ENCODE data around the gene TMEM39A. TPM values are rescaled to one million over a fixed set of nuclear protein-coding genes. Genes with fewer than 3 reads are reported as not detected.

The TMEM39A gene
- total RNA-seq, 1 experiment from 2014 or later, result 87.1 TPM

DNA sequence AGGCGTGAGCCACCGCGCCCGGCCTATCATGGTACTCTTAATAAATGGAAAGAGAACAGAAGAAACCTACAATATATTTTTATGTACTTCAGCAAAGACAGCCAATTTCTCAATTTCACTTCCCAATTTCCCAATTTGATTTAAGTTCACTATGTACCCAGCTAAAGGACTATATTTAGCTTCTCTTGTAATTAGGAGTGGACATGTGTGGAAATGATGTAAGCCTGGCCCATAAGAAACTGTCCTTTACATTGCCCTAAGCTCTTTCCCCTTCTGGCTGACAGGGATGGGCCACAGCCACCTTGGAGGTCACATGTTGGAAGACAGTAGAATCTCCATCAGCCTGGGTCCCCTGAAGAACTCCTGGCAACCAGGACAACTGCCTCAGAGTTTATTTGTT, 6.2 kb downstream of the TMEM39A start:
- no peak for DNase-seq (ENCODE audit: unreplicated experiment)
- H3K36me3 Mint-ChIP-seq (ENCODE audit: insufficient read depth, unreplicated experiment), result peaks cover 87% of the 10 kb centered on the region
- H3K27me3 Mint-ChIP-seq (ENCODE audit: insufficient read depth, unreplicated experiment), result no peaks in the 10 kb centered on the region
- intact Hi-C loops (cut with micrococcal nuclease), result no loop called here
- ChIA-PET POLR2A (no interaction called here), CTCF (no interaction called here)
- no peak overlapping the region for H3K4me3 Mint-ChIP-seq (ENCODE audit: unreplicated experiment)
- BruUV-seq (replicated peaks), result no TSS peak
- no peaks in the 10 kb centered on the region for H3K9me3 Mint-ChIP-seq (ENCODE audit: unreplicated experiment)
- H3K27ac Mint-ChIP-seq (ENCODE audit: low read depth, unreplicated experiment), result no peak overlapping the region
- peaks cover 25% of the 10 kb centered on the region for H3K4me1 Mint-ChIP-seq (ENCODE audit: insufficient read depth, unreplicated experiment)
- TF ChIP-seq, protein P1, sequence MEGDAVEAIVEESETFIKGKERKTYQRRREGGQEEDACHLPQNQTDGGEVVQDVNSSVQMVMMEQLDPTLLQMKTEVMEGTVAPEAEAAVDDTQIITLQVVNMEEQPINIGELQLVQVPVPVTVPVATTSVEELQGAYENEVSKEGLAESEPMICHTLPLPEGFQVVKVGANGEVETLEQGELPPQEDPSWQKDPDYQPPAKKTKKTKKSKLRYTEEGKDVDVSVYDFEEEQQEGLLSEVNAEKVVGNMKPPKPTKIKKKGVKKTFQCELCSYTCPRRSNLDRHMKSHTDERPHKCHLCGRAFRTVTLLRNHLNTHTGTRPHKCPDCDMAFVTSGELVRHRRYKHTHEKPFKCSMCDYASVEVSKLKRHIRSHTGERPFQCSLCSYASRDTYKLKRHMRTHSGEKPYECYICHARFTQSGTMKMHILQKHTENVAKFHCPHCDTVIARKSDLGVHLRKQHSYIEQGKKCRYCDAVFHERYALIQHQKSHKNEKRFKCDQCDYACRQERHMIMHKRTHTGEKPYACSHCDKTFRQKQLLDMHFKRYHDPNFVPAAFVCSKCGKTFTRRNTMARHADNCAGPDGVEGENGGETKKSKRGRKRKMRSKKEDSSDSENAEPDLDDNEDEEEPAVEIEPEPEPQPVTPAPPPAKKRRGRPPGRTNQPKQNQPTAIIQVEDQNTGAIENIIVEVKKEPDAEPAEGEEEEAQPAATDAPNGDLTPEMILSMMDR (IDR thresholded peaks at IDR 0.05; ENCODE audit: unreplicated experiment), result no peak

DNA sequence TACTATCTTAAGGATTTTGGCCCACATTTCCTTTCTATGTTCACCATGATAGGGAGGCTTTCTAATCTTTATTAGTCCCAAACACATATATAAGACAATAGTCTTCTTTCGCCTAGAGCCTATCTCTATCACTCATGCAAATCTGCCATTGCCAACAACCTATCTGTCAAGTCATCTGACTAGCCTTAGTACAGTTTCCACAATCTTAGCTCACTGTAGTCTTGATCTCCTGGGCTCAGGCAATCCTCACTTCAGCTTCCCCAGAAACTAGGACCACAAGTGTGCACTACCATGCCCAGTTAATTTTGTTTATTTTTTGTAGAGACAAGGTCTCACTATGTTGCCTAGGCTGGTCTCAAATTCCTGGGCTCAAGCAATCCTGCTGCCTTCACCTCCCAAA, 6.9 kb downstream of the TMEM39A start:
- Mint-ChIP-seq H3K9me3 (ENCODE audit: unreplicated experiment) (no peaks in the 10 kb centered on the region), H3K36me3 (ENCODE audit: insufficient read depth, unreplicated experiment) (peaks cover 88% of the 10 kb centered on the region), H3K4me3 (ENCODE audit: unreplicated experiment) (no peak overlapping the region), H3K27me3 (ENCODE audit: insufficient read depth, unreplicated experiment) (no peaks in the 10 kb centered on the region), H3K4me1 (ENCODE audit: insufficient read depth, unreplicated experiment) (peaks cover 19% of the 10 kb centered on the region), H3K27ac (ENCODE audit: low read depth, unreplicated experiment) (no peak overlapping the region)
- POLR2A ChIA-PET, result no interaction called here
- no TSS peak for BruUV-seq (replicated peaks)
- DNase-seq (ENCODE audit: unreplicated experiment), result no peak
- intact Hi-C loops (cut with micrococcal nuclease), result no loop called here
- TF ChIP-seq, protein P1 (IDR thresholded peaks at IDR 0.05; ENCODE audit: unreplicated experiment), result no peak
- CTCF ChIA-PET, result interaction anchor here (1.6 kb wide), 1 partner anchor 13 kb away, joined by 3 read pairs; no protein-coding TSS in a partner anchor

DNA sequence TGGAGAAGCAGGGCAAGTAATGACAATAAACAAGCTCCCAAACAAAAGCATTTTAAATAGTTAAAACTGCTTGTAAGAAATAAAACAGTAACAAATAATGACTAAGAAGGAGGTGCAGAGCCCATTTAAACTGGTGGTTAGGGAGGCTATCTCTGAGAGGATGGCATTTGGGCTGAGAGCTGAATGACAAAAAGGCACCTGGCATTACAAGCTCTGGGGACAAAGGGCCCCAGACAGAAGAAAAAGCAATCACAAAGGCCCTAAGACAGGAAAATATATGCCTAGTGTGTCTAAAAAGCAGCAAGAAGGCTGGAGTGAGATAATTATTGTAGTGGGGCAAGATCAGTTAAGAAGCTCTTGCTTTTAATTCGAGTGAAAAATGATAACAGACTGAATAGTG, 9.6 kb downstream of the TMEM39A start:
- H3K9me3 Mint-ChIP-seq (ENCODE audit: unreplicated experiment), result no peaks in the 10 kb centered on the region
- TF ChIP-seq, protein P1 (IDR thresholded peaks at IDR 0.05; ENCODE audit: unreplicated experiment), result no peak
- no TSS peak for BruUV-seq (replicated peaks)
- no peak overlapping the region for H3K4me3 Mint-ChIP-seq (ENCODE audit: unreplicated experiment)
- H3K27ac Mint-ChIP-seq (ENCODE audit: low read depth, unreplicated experiment), result no peak overlapping the region
- CTCF ChIA-PET, result interaction anchor here (0.7 to 1.2 kb wide), 4 partner anchors 9 to 228 kb away, joined by 3 to 5 read pairs (median 4); no protein-coding TSS in a partner anchor
- POLR2A ChIA-PET, result interaction anchor here (0.6 to 3.9 kb wide), 4 partner anchors 10 to 223 kb away, joined by 3 to 21 read pairs (median 4); partner anchors contain the start of gene TMEM39A
- intact Hi-C loops (cut with micrococcal nuclease), result no loop called here
- H3K4me1 Mint-ChIP-seq (ENCODE audit: insufficient read depth, unreplicated experiment), result peaks cover 14% of the 10 kb centered on the region
- H3K27me3 Mint-ChIP-seq (ENCODE audit: insufficient read depth, unreplicated experiment), result no peaks in the 10 kb centered on the region
- no peak for DNase-seq (ENCODE audit: unreplicated experiment)
- H3K36me3 Mint-ChIP-seq (ENCODE audit: insufficient read depth, unreplicated experiment), result peaks cover 88% of the 10 kb centered on the region

DNA sequence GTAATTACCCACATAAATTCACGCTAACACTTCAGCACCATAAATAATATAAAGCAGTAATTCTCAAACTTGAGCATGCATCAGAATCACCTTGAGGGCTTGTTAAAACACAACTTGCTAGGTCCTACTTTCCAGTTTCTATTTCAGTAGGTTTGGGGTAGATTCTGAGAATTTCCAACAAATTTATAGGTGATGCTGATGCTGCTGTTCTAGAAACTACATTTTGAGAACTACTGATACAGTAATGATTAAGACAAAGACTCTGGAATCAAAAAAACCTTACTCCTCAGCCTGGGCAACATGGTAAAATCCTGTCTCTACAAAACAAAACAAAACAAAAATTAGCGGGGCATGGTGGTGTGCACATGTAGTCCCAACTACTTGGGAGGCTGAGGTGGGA, 18.8 kb downstream of the TMEM39A start:
- H3K27me3 Mint-ChIP-seq (ENCODE audit: insufficient read depth, unreplicated experiment), result no peaks in the 10 kb centered on the region
- no peak for DNase-seq (ENCODE audit: unreplicated experiment)
- no peak overlapping the region for H3K4me3 Mint-ChIP-seq (ENCODE audit: unreplicated experiment)
- no TSS peak for BruUV-seq (replicated peaks)
- TF ChIP-seq, protein P1 (IDR thresholded peaks at IDR 0.05; ENCODE audit: unreplicated experiment), result no peak
- ChIA-PET POLR2A (interaction anchor here (0.6 kb wide), 1 partner anchor 204 kb away, joined by 4 read pairs; the partner anchor contains the start of gene B4GALT4), CTCF (no interaction called here)
- intact Hi-C loops (cut with micrococcal nuclease), result no loop called here
- H3K4me1 Mint-ChIP-seq (ENCODE audit: insufficient read depth, unreplicated experiment), result no peaks in the 10 kb centered on the region
- H3K27ac Mint-ChIP-seq (ENCODE audit: low read depth, unreplicated experiment), result no peak overlapping the region
- no peaks in the 10 kb centered on the region for H3K9me3 Mint-ChIP-seq (ENCODE audit: unreplicated experiment)
- H3K36me3 Mint-ChIP-seq (ENCODE audit: insufficient read depth, unreplicated experiment), result peaks cover 84% of the 10 kb centered on the region
